Ovary (tissue), 9 donors: Measurements from ENCODE around the gene YWHAB. TPM values are rescaled to one million over a fixed set of nuclear protein-coding genes. Genes with fewer than 3 reads are reported as not detected.

ENCODE experiments used
- DNase-seq, 5 donors: peaks; one replicate each; pipeline ENCODE4 v3.0.0-alpha.2; 2019 to 2020
- H3K27ac ChIP-seq, 2 donors: fragments of 200-600 bp; one replicate each; pipeline versions ENCODE4 v1.5.1 to v1.8.0; 2019 to 2022
- H3K27me3 ChIP-seq: fragments of 200-600 bp; one replicate; pipeline ENCODE4 v1.8.0; 2022
- H3K36me3 ChIP-seq: fragments of 200-600 bp; sonication (generic); one replicate; pipeline ENCODE4 v1.5.1; 2019
- H3K4me1 ChIP-seq: one replicate; pipeline ENCODE4 v1.8.1; 2013; ENCODE audit warnings: mild to moderate bottlenecking, moderate library complexity; ENCODE audit not compliant: insufficient read depth
- H3K4me3 ChIP-seq: fragments of 200-600 bp; sonication (generic); one replicate; pipeline ENCODE4 v1.5.1; 2017
- H3K9me3 ChIP-seq, 2 donors: fragments of 200-600 bp in 1 of 2; sonication (generic) in 1 of 2; one replicate each; pipeline versions ENCODE4 v1.5.1 to v1.8.1; 2013 to 2019; ENCODE audit warnings: mild to moderate bottlenecking in 1 of 2, moderate library complexity in 1 of 2
- EP300 ChIP-seq: sonication (generic); formaldehyde crosslinking; IDR thresholded peaks from one replicate; pipeline ENCODE4 v1.6.1; 2017; ENCODE audit warnings: antibody characterized with exemption
- POLR2A ChIP-seq: fragments of 450-650 bp; IDR thresholded peaks from one replicate; pipeline ENCODE4 v1.6.1; 2017; ENCODE audit warnings: antibody characterized with exemption, mild to moderate bottlenecking, moderate library complexity
- WGBS, 3 donors: extraction: QIAGEN DNeasy Blood & Tissue Kit in 1 of 3; methylation state at CpG; one replicate each; pipeline versions ENCODE4 v1.1.5 to v1.1.7; 2013 to 2017; 5-methylcytosine and 5-hydroxymethylcytosine counted together
- intact Hi-C, 4 donors: fragments of 100-400 bp; cut with DNase I; formaldehyde crosslinking; loops; one replicate each; pipeline versions ENCODE4 v1.11.0 to v1.15.1; 2022 to 2023
- polyA plus RNA-seq, 2 donors: library from polyadenylated mRNA; stranded (reverse); fragments of 200-250 nt in 1 of 2; fragments of 350-450 nt in 1 of 2; fragmentation: Illumina TruSeq in 1 of 2; extraction: RNeasy Lipid Tissue Mini Kit (QIAGEN cat#74804) in 1 of 2; gene quantifications; one replicate each; pipeline ENCODE4 v1.2.3, GENCODE V29; 2013 to 2014
- total RNA-seq, 7 donors: library from RNA; depleted of rRNA in 2 of 7; stranded (reverse); fragments of >200 nt in 2 of 7; fragmentation: NEBNext Ultra II Directional in 3 of 7; extraction: Animal tissue kit (Norgen Biotek cat#: 25700) in 3 of 7; gene quantifications; one replicate each; pipeline versions ENCODE4 v1.1.0 to v1.2.4, GENCODE V29; 2016 to 2023
- TF ChIP-seq, protein P1 (sequence below), 3 donors: fragments of 450-650 bp in 2 of 3; fragments of 200-600 bp in 1 of 3; IDR thresholded peaks; one replicate each; pipeline versions ENCODE4 v1.5.1 to v1.8.0; 2016 to 2022; ENCODE audit warnings: antibody characterized with exemption in 3 of 3, mild to moderate bottlenecking in 1 of 3
- donor health status: DM: no; HTN: no; CAD: no; lungs with moderate emphysema.
- donor health status: DM: no; HTN: no; CAD: no.
- donor health status: Bipolar disorder and iron deficiency.
- donor health status: DM: yes; HTN: yes; CAD: no.
- donor health status: DM: no; HTN: no; CAD: no.
- donor health status: DM: yes; HTN: yes; CAD: no.

Gene YWHAB
- total and polyA plus RNA-seq, 9 donors, result 55.1 to 252 (median 117) TPM

DNA sequence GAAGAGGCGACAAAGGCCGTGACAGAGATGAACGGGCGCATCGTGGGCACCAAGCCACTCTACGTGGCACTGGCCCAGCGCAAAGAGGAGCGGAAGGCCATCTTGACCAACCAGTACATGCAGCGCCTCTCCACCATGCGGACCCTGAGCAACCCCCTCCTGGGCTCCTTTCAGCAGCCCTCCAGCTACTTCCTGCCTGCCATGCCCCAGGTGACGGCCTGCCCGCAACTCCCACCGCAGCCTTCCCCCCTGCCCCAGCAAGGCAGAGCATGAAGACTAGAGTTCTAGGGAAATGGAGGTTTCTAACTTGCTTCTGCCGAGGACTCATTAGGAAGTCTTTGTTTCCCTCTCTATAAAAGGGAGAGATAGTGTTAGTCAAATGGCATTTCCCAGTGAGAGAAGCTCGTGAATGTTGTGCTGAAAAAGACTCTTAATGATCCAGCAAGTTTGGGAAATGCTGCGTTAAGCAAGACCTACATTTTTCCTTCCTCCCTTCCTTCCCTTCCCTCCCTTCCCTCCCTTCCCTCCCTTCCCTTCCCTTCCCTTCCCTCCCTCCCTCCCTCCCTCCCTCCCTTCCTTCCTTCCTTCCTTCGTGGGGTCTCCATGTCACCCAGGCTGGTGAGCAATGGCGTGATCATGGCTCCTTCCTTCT, 45.1 kb downstream of the YWHAB start:
- no peak for DNase-seq
- Histone ChIP-seq H3K4me1 (no peaks in the 10 kb centered on the region), H3K27me3 (no peaks in the 10 kb centered on the region), H3K27ac (no peak overlapping the region), H3K4me3 (no peak overlapping the region), H3K36me3 (no peaks in the 10 kb centered on the region), H3K9me3 (no peaks in the 10 kb centered on the region)
- intact Hi-C loops, result no loop called here
- 93 to 95% (median 93%) methylated on average over 17 to 18 of the region's 18 CpGs for WGBS, 3 donors
- TF ChIP-seq POLR2A, result no peak
- TF ChIP-seq EP300, result no peak

DNA sequence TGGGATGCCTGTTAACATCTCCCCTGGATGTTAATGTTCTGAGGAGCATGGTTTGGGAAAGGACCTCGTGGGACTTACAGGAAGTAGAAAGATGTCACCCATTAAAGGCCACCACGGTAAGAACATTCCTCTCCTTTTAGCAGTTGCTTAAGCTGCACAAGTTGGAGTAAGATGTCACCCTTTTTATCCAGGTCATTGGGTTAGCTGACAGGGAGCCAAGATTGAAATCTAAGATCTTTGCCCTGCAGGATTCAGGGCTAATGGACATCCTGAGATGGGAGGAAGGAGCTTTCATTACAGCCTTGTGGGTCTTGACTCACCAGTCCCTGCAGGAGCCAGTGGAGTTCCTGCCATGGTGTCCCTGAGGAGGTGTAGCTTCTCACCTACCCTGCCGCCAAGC, 46.4 kb downstream of the YWHAB start:
- Histone ChIP-seq H3K4me3 (no peak overlapping the region), H3K27me3 (no peaks in the 10 kb centered on the region), H3K27ac (no peak overlapping the region), H3K9me3 (no peaks in the 10 kb centered on the region), H3K36me3 (no peaks in the 10 kb centered on the region), H3K4me1 (no peaks in the 10 kb centered on the region)
- intact Hi-C loops, result no loop called here
- 84 to 94% (median 87%) methylated on average over 3 of the region's 3 CpGs for WGBS, 3 donors
- no peak for DNase-seq
- TF ChIP-seq POLR2A (no peak), EP300 (no peak)
- TF ChIP-seq, protein P1, sequence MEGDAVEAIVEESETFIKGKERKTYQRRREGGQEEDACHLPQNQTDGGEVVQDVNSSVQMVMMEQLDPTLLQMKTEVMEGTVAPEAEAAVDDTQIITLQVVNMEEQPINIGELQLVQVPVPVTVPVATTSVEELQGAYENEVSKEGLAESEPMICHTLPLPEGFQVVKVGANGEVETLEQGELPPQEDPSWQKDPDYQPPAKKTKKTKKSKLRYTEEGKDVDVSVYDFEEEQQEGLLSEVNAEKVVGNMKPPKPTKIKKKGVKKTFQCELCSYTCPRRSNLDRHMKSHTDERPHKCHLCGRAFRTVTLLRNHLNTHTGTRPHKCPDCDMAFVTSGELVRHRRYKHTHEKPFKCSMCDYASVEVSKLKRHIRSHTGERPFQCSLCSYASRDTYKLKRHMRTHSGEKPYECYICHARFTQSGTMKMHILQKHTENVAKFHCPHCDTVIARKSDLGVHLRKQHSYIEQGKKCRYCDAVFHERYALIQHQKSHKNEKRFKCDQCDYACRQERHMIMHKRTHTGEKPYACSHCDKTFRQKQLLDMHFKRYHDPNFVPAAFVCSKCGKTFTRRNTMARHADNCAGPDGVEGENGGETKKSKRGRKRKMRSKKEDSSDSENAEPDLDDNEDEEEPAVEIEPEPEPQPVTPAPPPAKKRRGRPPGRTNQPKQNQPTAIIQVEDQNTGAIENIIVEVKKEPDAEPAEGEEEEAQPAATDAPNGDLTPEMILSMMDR (IDR thresholded peaks at IDR 0.05), result no peak

DNA sequence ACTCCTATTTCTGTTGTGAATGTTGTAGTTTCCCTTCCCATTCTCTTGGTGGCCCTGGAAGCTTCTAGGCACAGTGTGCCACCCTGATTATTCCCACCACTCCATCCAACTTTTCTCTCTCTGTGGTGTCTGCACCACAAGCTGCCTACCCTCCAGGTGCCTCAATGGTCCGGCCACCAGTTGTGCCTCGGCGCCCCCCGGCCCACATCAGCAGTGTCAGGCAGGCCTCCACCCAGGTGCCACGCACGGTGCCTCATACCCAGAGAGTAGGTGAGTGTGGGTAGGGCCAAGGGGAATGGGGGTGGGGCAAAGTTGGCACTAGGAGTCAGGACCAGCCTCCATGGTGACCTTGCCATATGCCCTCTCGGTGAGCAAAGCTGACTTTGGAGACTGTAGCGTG, 47.4 kb downstream of the YWHAB start:
- H3K36me3 ChIP-seq, result no peaks in the 10 kb centered on the region
- no peak overlapping the region for H3K27ac ChIP-seq
- TF ChIP-seq EP300 (no peak), POLR2A (no peak)
- TF ChIP-seq, protein P1 (IDR thresholded peaks at IDR 0.05), result no peak
- H3K9me3 ChIP-seq, result no peaks in the 10 kb centered on the region
- H3K4me3 ChIP-seq, result no peak overlapping the region
- H3K27me3 ChIP-seq, result no peaks in the 10 kb centered on the region
- DNase-seq, result no peak
- 95 to 97% (median 96%) methylated on average over 8 of the region's 8 CpGs for WGBS, 3 donors
- intact Hi-C loops, result no loop called here
- no peaks in the 10 kb centered on the region for H3K4me1 ChIP-seq

DNA sequence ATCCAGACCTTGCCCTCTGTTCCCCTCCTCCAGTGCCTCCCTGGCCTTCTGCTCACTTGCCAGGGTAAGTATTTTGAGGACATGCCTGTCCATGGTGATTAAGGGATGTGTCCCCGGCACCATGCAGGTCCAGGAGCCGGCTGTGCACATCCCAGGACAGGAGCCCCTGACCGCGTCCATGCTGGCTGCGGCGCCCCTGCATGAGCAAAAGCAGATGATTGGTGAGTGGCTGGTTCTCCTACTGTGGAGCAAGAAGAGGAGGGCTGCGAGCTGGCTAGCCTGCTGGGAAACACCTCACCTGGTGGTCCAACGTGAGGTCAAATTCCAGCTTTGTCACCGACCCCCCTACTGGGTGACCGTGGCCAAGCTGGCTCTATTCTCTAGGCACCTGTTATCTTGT, 51.0 kb downstream of the YWHAB start:
- no peaks in the 10 kb centered on the region for H3K9me3 ChIP-seq
- TF ChIP-seq POLR2A (no peak), EP300 (no peak)
- TF ChIP-seq, protein P1 (IDR thresholded peaks at IDR 0.05), result no peak
- no peaks in the 10 kb centered on the region for H3K36me3 ChIP-seq
- no peaks in the 10 kb centered on the region for H3K4me1 ChIP-seq
- H3K4me3 ChIP-seq, result no peak overlapping the region
- WGBS, 3 donors, result 92 to 95% (median 94%) methylated on average over 10 of the region's 10 CpGs
- H3K27me3 ChIP-seq, result no peaks in the 10 kb centered on the region
- DNase-seq, result no peak
- H3K27ac ChIP-seq, result no peak overlapping the region
- intact Hi-C loops, result no loop called here

DNA sequence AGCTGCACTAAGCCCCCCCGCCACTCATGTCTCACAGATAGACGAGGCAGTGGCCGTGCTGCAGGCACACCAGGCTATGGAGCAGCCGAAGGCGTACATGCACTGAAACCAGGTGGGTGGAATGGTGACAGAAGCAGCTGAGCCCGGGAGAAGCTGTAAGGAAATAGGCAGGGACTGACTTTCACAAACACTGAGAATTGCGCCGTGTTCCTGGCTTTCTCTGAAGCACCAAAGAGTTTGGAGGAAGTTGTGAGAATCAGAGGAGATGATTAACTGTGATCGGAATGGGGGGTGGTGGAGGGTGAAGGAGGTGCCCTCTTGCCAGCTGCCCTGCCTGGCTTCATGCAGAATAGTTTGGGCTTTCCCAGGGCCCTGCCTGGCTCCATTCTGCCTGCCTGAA, 53.1 kb downstream of the YWHAB start:
- intact Hi-C loops, result no loop called here
- TF ChIP-seq, protein P1 (IDR thresholded peaks at IDR 0.05), result no peak
- no peak for TF ChIP-seq POLR2A
- no peak for TF ChIP-seq EP300
- Histone ChIP-seq H3K4me1 (peaks cover 3% of the 10 kb centered on the region), H3K27me3 (no peaks in the 10 kb centered on the region), H3K36me3 (no peaks in the 10 kb centered on the region), H3K27ac (no peak overlapping the region), H3K9me3 (no peaks in the 10 kb centered on the region), H3K4me3 (no peak overlapping the region)
- WGBS, 3 donors, result 74 to 81% (median 75%) methylated on average over 9 of the region's 9 CpGs
- DNase-seq, result no peak
